WTC11 (cell line): ENCODE results near the gene CTNNA1. TPM values are rescaled to one million over a fixed set of nuclear protein-coding genes. Genes with fewer than 3 reads are reported as not detected.
A peak's percentile ranks its signal among the peaks of the same experiment; 100 is the strongest.

Experiments used
- ATAC-seq: fragments of 200-7000 bp; cut with Tn5 transposase; 2 replicates; pipeline ENCODE4 v1.10.0; 2021; ENCODE audit warnings: mild to moderate bottlenecking, moderate library complexity
- CTCF ChIA-PET: fragments of 300-600 bp; sonication (Branson Sonifier 250); formaldehyde crosslinking; loops from one replicate; lab custom pipeline; 2021; ENCODE audit warnings: antibody characterized with exemption; lab: Charles Lee
- POLR2A ChIA-PET: fragments of 350-600 bp; sonication (Branson Sonifier 250); formaldehyde crosslinking; loops from one replicate; lab custom pipeline; 2021; ENCODE audit warnings: antibody characterized with exemption; lab: Charles Lee
- DNase-seq: peaks from one replicate; pipeline ENCODE4 v3.0.0; 2021; ENCODE audit warnings: low spot score
- H3K27ac Mint-ChIP-seq: 2 replicates; pipeline ENCODE4 v1.8.0; 2021; ENCODE audit warnings: mixed read lengths
- H3K27me3 Mint-ChIP-seq: 2 replicates; pipeline ENCODE4 v1.8.0; 2021; ENCODE audit warnings: low read depth, mild to moderate bottlenecking, moderate library complexity, mixed read lengths
- H3K36me3 Mint-ChIP-seq: 2 replicates; pipeline ENCODE4 v1.8.0; 2021; ENCODE audit warnings: mixed read lengths
- H3K4me1 Mint-ChIP-seq: 2 replicates; pipeline ENCODE4 v1.8.0; 2022; ENCODE audit warnings: mixed read lengths
- H3K4me3 Mint-ChIP-seq: 2 replicates; pipeline ENCODE4 v1.8.0; 2021; ENCODE audit warnings: mild to moderate bottlenecking, moderate library complexity, mixed read lengths
- H3K9me3 Mint-ChIP-seq: 2 replicates; pipeline ENCODE4 v1.8.0; 2021; ENCODE audit warnings: mixed read lengths
- ATF3 ChIP-seq: sonication (generic); formaldehyde crosslinking; conservative IDR thresholded peaks from 2 replicates; pipeline ENCODE4 v1.8.1; 2022; ENCODE audit warnings: mild to moderate bottlenecking, missing genetic modification reagents
- EMX1 ChIP-seq: fragments of 250-450 bp; sonication (Bioruptor Pico); IDR thresholded peaks from 2 replicates; pipeline ENCODE4 v1.8.0; 2021; ENCODE audit warnings: mild to moderate bottlenecking
- ERG ChIP-seq: fragments of 250-450 bp; sonication (Bioruptor Pico); IDR thresholded peaks from 2 replicates; pipeline ENCODE4 v1.8.0; 2021; ENCODE audit warnings: mild to moderate bottlenecking
- ESRRA ChIP-seq: sonication (generic); formaldehyde crosslinking; IDR thresholded peaks from 2 replicates; pipeline ENCODE4 v1.8.1; 2022; ENCODE audit warnings: mild to moderate bottlenecking, missing genetic modification reagents, borderline replicate concordance
- FOXP4 ChIP-seq: sonication (generic); formaldehyde crosslinking; IDR thresholded peaks from 2 replicates; pipeline ENCODE4 v1.8.0; 2022; ENCODE audit warnings: mild to moderate bottlenecking, missing genetic modification reagents
- HMGXB4 ChIP-seq: sonication (generic); formaldehyde crosslinking; IDR thresholded peaks from 2 replicates; pipeline ENCODE4 v1.8.1; 2023; ENCODE audit warnings: mild to moderate bottlenecking, moderate library complexity, missing genetic modification reagents
- NR1H2 ChIP-seq: sonication (generic); formaldehyde crosslinking; IDR thresholded peaks from 2 replicates; pipeline ENCODE4 v1.9.0; 2021; ENCODE audit warnings: mild to moderate bottlenecking, moderate library complexity, missing genetic modification reagents
- NR3C1 ChIP-seq: sonication (generic); formaldehyde crosslinking; conservative IDR thresholded peaks from 2 replicates; pipeline ENCODE4 v1.8.1; 2023; ENCODE audit warnings: low read depth, mild to moderate bottlenecking, missing genetic modification reagents
- RELA ChIP-seq: sonication (generic); formaldehyde crosslinking; IDR thresholded peaks from 2 replicates; pipeline ENCODE4 v1.8.1; 2022; ENCODE audit warnings: missing genetic modification reagents, mild to moderate bottlenecking, borderline replicate concordance
- RORB ChIP-seq: fragments of 250-450 bp; sonication (Bioruptor Pico); IDR thresholded peaks from 2 replicates; pipeline ENCODE4 v1.9.0; 2021; ENCODE audit warnings: mild to moderate bottlenecking
- SP1 ChIP-seq: sonication (generic); formaldehyde crosslinking; conservative IDR thresholded peaks from 2 replicates; pipeline ENCODE4 v1.8.1; 2022; ENCODE audit warnings: missing genetic modification reagents
- TEAD1 ChIP-seq: sonication (generic); formaldehyde crosslinking; IDR thresholded peaks from 2 replicates; pipeline ENCODE4 v1.8.0; 2022; ENCODE audit warnings: mild to moderate bottlenecking, missing genetic modification reagents
- ZNF138 ChIP-seq: sonication (generic); formaldehyde crosslinking; conservative IDR thresholded peaks from 2 replicates; pipeline ENCODE4 v1.8.1; 2022; ENCODE audit warnings: mild to moderate bottlenecking, moderate library complexity, missing genetic modification reagents
- ZNF396 ChIP-seq: fragments of 250-450 bp; sonication (Bioruptor Pico); IDR thresholded peaks from 2 replicates; pipeline ENCODE4 v1.8.0; 2021; ENCODE audit warnings: mild to moderate bottlenecking, moderate library complexity, borderline replicate concordance
- ZSCAN18 ChIP-seq: fragments of 250-450 bp; sonication (Bioruptor Pico); IDR thresholded peaks from 2 replicates; pipeline ENCODE4 v2.1.2; 2022; ENCODE audit warnings: mild to moderate bottlenecking, moderate library complexity
- total RNA-seq: library from RNA; stranded (reverse); gene quantifications from 3 replicates; pipeline ENCODE4 v1.2.3, GENCODE V29; 2021
- TF ChIP-seq, protein P1 (sequence below): sonication (generic); formaldehyde crosslinking; IDR thresholded peaks from 2 replicates; pipeline ENCODE4 v1.8.1; 2023; ENCODE audit warnings: mild to moderate bottlenecking, missing genetic modification reagents, moderate library complexity

CTNNA1 gene
- total RNA-seq, 1 experiment from 2014 or later: 309 TPM

- CTCF ChIA-PET: interaction anchor here (0.8 to 2.5 kb wide), 27 partner anchors 9 to 158 kb away, joined by 3 to 43 read pairs (median 5); partner anchors contain the start of gene CTNNA1
- no peaks in the 10 kb centered on the region; the same call in 1 of the 2 replicates for H3K27me3 Mint-ChIP-seq
- POLR2A ChIA-PET: interaction anchor here (0.8 to 1.5 kb wide), 4 partner anchors 78 to 567 kb away, joined by 3 to 6 read pairs (median 4); partner anchors contain the start of genes HSPA9 and MATR3
These were observed 27.3 kb upstream of the CTNNA1 start for GRCh38 chr5:138725818-138726416.

More at GRCh38 chr5:138725818-138726416, 27.3 kb upstream of the CTNNA1 start:
- ATAC-seq (peak; percentile 33), DNase-seq (no peak)
- Mint-ChIP-seq H3K4me3 (peak overlapping the region; percentile 30; the same call in 1 of the 2 replicates), H3K9me3 (no peaks in the 10 kb centered on the region), H3K36me3 (no peaks in the 10 kb centered on the region), H3K4me1 (peaks cover 45% of the 10 kb centered on the region), H3K27ac (peak overlapping the region; percentile 96)
- TF ChIP-seq, protein P1, sequence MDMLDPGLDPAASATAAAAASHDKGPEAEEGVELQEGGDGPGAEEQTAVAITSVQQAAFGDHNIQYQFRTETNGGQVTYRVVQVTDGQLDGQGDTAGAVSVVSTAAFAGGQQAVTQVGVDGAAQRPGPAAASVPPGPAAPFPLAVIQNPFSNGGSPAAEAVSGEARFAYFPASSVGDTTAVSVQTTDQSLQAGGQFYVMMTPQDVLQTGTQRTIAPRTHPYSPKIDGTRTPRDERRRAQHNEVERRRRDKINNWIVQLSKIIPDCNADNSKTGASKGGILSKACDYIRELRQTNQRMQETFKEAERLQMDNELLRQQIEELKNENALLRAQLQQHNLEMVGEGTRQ (CRISPR knock-in tag): no peak
- TF ChIP-seq ATF3 (CRISPR knock-in tag): no peak
- TF ChIP-seq ZSCAN18: no peak
- TF ChIP-seq ESRRA (CRISPR knock-in tag): no peak
- TF ChIP-seq ZNF138 (CRISPR knock-in tag): no peak
- no peak for TF ChIP-seq ZNF396
- TF ChIP-seq EMX1 (CRISPR knock-in tag): no peak
- TF ChIP-seq NR1H2 (CRISPR knock-in tag): no peak
- no peak for TF ChIP-seq FOXP4
- no peak for TF ChIP-seq RELA (CRISPR knock-in tag)
- no peak for TF ChIP-seq HMGXB4
- TF ChIP-seq NR3C1 (CRISPR knock-in tag): no peak
- TF ChIP-seq SP1: no peak
- no peak for TF ChIP-seq ERG (CRISPR knock-in tag)
- TF ChIP-seq RORB (CRISPR knock-in tag): no peak
- TF ChIP-seq TEAD1 (CRISPR knock-in tag): no peak
